IMR-90 (cell line): ENCODE measurements around the gene STARD8.
"Not testable (repeated sequence)": the region's sequence is repeated elsewhere in the genome, so short reads cannot be mapped to it uniquely, and the experiment has no call there.

Experiments
- BHLHE40 ChIP-seq: fragments of 150-350 bp; IDR thresholded peaks from 2 replicates; pipeline ENCODE4 v1.6.1; 2016; ENCODE audit warnings: mild to moderate bottlenecking, low read depth, low read length
- CEBPB ChIP-seq: IDR thresholded peaks from 2 replicates; pipeline ENCODE4 v1.6.1; 2012; ENCODE audit warnings: low read depth, low read length, improper control_type of control experiment
- CTCF ChIP-seq: conservative IDR thresholded peaks from 2 replicates; pipeline ENCODE4 v1.5.1; 2012; ENCODE audit warnings: mild to moderate bottlenecking, low read depth, low read length, improper control_type of control experiment
- FOS ChIP-seq: fragments of 150-350 bp; IDR thresholded peaks from 2 replicates; pipeline ENCODE4 v1.6.1; 2016; ENCODE audit warnings: low read depth, low read length
- MAFK ChIP-seq: IDR thresholded peaks from 2 replicates; pipeline ENCODE4 v1.6.1; 2012; ENCODE audit warnings: low read depth, low read length, improper control_type of control experiment
- MAZ ChIP-seq: IDR thresholded peaks from 2 replicates; pipeline ENCODE4 v1.6.1; 2012; ENCODE audit warnings: low read depth, mild to moderate bottlenecking, low read length, improper control_type of control experiment, moderate library complexity, borderline replicate concordance
- NFE2L2 ChIP-seq: fragments of 150-350 bp; IDR thresholded peaks from 2 replicates; pipeline ENCODE4 v1.6.1; 2016; ENCODE audit warnings: low read depth, mild to moderate bottlenecking, low read length
- POLR2A ChIP-seq: IDR thresholded peaks from 2 replicates; pipeline ENCODE4 v1.6.1; 2012; ENCODE audit warnings: mild to moderate bottlenecking, low read depth, low read length
- RAD21 ChIP-seq: IDR thresholded peaks from 2 replicates; pipeline ENCODE4 v1.6.1; 2012; ENCODE audit warnings: low read length, improper control_type of control experiment
- RCOR1 ChIP-seq: IDR thresholded peaks from 2 replicates; pipeline ENCODE4 v1.6.1; 2012; ENCODE audit warnings: mild to moderate bottlenecking, low read length, improper control_type of control experiment; ENCODE audit not compliant: insufficient replicate concordance
- SMC3 ChIP-seq: fragments of 150-350 bp; IDR thresholded peaks from 2 replicates; pipeline ENCODE4 v1.6.1; 2016; ENCODE audit warnings: low read depth, mild to moderate bottlenecking, antibody characterized with exemption, low read length, moderate library complexity
- TF ChIP-seq, protein P1 (sequence below): fragments of 150-350 bp; IDR thresholded peaks from 2 replicates; pipeline ENCODE4 v1.6.1; 2016; ENCODE audit warnings: low read depth, mild to moderate bottlenecking, low read length, moderate library complexity, borderline replicate concordance
- TF ChIP-seq, protein P2 (sequence below): fragments of 150-350 bp; IDR thresholded peaks from 2 replicates; pipeline ENCODE4 v1.6.1; 2017; ENCODE audit warnings: mild to moderate bottlenecking, antibody characterized with exemption, low read length, low read depth

DNA sequence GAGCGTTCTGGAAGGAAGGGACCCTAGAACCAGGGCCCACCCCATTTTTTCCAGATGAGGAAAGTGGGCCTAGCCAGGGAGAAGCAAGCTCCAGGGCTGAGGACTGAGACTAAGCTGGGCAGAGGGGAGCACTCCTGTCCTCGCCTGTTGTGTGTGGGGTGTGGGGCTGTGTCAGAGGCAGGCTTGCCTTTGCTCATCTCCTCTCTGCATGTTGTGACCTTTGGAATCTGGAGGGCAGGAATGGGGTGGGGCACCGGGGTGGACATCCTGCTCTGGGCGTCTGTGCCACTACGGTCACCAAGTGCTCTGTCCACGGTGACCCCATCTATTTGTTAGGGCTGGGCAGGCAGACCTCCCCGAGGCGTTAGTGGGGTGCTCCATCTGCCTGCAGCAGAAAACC lies 41.5 kb downstream of the STARD8 start:
- TF ChIP-seq CTCF, POLR2A, CEBPB, FOS, RAD21, SMC3, NFE2L2, MAFK, MAZ, RCOR1, BHLHE40: not testable (repeated sequence)
- TF ChIP-seq, protein P1, sequence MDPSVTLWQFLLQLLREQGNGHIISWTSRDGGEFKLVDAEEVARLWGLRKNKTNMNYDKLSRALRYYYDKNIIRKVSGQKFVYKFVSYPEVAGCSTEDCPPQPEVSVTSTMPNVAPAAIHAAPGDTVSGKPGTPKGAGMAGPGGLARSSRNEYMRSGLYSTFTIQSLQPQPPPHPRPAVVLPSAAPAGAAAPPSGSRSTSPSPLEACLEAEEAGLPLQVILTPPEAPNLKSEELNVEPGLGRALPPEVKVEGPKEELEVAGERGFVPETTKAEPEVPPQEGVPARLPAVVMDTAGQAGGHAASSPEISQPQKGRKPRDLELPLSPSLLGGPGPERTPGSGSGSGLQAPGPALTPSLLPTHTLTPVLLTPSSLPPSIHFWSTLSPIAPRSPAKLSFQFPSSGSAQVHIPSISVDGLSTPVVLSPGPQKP = not testable (repeated sequence)
- TF ChIP-seq, protein P2, sequence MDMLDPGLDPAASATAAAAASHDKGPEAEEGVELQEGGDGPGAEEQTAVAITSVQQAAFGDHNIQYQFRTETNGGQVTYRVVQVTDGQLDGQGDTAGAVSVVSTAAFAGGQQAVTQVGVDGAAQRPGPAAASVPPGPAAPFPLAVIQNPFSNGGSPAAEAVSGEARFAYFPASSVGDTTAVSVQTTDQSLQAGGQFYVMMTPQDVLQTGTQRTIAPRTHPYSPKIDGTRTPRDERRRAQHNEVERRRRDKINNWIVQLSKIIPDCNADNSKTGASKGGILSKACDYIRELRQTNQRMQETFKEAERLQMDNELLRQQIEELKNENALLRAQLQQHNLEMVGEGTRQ = not testable (repeated sequence)
